Placental epithelial cell (primary cell): Measurements from ENCODE around the gene PPBP. TPM values are rescaled to one million over a fixed set of nuclear protein-coding genes. Genes with fewer than 3 reads are reported as not detected.

Source experiments
- small RNA-seq: library from RNA; depleted of rRNA; stranded (forward); fragments of <200 nt; gene quantifications from one replicate; pipeline ENCODE3, GENCODE V24; 2012
- total RNA-seq: library from RNA; depleted of rRNA; stranded (reverse); fragments of >200 nt; gene quantifications from 2 replicates; pipeline ENCODE4 v1.2.3, GENCODE V29; 2012

PPBP gene, protein sequence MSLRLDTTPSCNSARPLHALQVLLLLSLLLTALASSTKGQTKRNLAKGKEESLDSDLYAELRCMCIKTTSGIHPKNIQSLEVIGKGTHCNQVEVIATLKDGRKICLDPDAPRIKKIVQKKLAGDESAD
- not detected in 2 replicates for total RNA-seq

DNA sequence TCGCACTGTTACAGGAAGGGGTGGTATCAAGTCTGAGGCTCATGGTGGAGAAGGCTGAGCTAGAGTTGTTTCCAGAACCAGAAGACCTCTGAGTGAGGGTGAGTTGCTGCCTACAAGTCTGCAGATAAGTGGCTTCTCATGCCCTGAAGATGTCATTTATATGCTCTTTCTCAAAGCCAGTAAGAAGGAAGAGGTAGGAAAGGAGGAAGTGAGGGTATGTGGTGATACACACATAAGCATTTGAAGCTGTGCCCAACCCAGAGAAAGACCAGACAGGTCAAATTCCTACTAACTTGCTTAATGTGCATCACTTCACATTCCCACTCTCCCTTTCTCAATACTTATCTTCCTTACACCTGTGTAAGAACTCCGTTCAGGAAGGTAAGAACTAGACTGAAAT is at the start of gene PPBP:
PPBP (minus strand) TSS at position 130 of the 400 bp plus-strand sequence; CDS start at position 43, 87 bp downstream.

DNA sequence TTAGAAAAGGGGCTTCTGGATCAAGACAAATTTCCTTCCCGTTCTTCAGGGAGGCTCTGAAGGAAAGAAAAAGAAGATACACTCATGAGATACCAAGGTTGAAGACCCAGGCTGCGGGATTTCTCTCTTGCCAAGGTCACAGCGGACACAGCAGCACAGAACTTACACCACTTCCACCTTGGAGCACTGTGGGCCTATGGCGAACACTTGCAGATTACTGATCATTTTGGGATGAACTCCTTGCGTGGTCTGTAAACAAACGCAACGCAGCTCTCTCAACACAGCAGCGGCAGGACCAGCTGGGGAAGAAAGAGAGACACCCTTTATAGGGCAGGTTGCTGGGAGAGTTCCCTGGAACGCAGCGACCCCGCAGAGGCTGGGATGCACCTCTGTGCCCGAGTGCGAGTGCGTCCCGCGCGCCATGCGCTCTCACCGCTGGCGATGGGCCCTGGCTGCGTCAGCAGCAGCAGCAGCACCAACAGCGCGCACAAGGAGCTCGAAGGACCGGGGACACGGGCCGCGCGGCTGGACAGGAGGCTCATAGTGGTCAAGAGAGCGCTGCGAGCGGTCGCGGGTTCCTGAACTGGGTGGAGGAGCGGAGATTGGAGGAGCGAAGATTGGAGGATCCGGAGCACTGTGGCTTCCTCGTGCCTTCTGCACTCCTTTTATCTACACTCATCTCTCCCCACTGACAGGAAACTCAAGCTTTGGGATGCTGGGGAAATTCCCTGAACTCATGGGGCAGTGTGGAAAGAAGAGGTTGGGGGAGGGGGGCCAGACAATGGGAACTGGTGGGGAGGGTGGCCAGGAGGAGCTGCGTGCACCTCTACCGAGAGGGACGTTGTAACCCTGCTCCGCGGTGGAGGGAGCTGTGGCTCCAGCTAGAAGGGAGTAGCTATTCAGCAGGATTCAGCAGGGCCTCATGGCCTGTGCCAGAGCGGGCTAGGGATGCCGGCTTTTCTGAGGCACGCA is 10.3 kb upstream of the PPBP start, which contains the start of gene CXCL5:
CXCL5 (minus strand) TSS at position 638 of the 972 bp plus-strand sequence; CDS start at position 542, 96 bp downstream.

Small RNAs within 50 kb of the gene (small RNA-seq; reads per million reads assigned to genes)
- gene RN7SL218P: not detected

Other genes with a start within 250 kb of the PPBP start
- 0.33 and 1.2 TPM in 2 replicates for gene CXCL8, start 247.6 kb downstream of the PPBP start, total RNA-seq
- gene CXCL6, start 151.5 kb downstream of the PPBP start, total RNA-seq: 0.39 TPM in 1 of 2 replicates, not detected in the other
- not detected in 2 replicates for gene PF4V1, start 134.9 kb downstream of the PPBP start, total RNA-seq
- gene CXCL1, start 118.8 kb downstream of the PPBP start, total RNA-seq: not detected in 2 replicates
- gene PF4, start 6.2 kb downstream of the PPBP start, total RNA-seq: not detected in 2 replicates
- gene CXCL5, start 10.5 kb upstream of the PPBP start, total RNA-seq: under 0.01 TPM in 1 of 2 replicates, not detected in the other
- gene CXCL3, start 50.5 kb upstream of the PPBP start, total RNA-seq: not detected in 2 replicates
- 0.54 and 1.2 TPM in 2 replicates for gene CXCL2, start 111.0 kb upstream of the PPBP start, total RNA-seq
- 13.3 and 28.7 TPM in 2 replicates for gene MTHFD2L, start 169.9 kb upstream of the PPBP start, total RNA-seq